A673 (cell line): ENCODE data around the gene TMEM259.

Experiments
- EZH2 ChIP-seq: fragments of 200-600 bp; sonication (generic); IDR thresholded peaks from 2 replicates; pipeline ENCODE4 v1.6.1; 2017; ENCODE audit warnings: borderline replicate concordance, low read depth, mild to moderate bottlenecking, mixed read lengths, antibody characterized with exemption, low read length; ENCODE audit not compliant: poor library complexity, severe bottlenecking
- TF ChIP-seq, protein P1 (sequence below): fragments of 300-800, 200-600 bp; sonication (generic); conservative IDR thresholded peaks from 2 replicates; pipeline ENCODE4 v1.5.1; 2017; ENCODE audit warnings: low read depth, mild to moderate bottlenecking, antibody characterized with exemption, low read length, moderate library complexity, mixed read lengths

DNA sequence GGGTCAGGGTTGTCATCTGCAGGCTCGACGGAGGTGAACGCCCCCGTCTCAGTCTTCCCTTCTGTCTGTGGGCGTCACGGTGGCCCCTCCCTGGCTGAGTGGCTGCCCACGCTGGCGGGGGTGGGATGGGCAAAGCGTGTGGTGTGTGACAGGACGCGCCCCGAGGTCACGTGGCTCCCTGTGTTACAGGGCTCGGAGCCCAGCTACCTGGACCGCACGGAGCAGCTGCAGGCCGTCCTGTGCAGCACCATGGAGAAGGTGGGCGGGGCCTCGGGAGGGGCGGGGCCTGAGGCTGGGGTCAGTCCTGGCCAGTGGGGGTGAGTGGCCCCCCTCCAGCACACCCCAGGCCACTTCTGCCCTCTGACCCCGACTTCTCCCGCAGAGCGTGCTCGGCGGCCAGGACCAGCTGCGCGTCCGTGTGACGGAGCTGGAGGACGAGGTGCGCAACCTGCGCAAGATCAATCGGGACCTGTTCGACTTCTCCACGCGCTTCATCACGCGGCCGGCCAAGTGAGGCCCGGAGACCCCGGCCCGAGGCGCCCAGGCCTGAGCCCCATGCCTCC lies 27.0 kb downstream of the TMEM259 start:
- TF ChIP-seq, protein P1, sequence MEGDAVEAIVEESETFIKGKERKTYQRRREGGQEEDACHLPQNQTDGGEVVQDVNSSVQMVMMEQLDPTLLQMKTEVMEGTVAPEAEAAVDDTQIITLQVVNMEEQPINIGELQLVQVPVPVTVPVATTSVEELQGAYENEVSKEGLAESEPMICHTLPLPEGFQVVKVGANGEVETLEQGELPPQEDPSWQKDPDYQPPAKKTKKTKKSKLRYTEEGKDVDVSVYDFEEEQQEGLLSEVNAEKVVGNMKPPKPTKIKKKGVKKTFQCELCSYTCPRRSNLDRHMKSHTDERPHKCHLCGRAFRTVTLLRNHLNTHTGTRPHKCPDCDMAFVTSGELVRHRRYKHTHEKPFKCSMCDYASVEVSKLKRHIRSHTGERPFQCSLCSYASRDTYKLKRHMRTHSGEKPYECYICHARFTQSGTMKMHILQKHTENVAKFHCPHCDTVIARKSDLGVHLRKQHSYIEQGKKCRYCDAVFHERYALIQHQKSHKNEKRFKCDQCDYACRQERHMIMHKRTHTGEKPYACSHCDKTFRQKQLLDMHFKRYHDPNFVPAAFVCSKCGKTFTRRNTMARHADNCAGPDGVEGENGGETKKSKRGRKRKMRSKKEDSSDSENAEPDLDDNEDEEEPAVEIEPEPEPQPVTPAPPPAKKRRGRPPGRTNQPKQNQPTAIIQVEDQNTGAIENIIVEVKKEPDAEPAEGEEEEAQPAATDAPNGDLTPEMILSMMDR, result no peak
- no peak for TF ChIP-seq EZH2
